Amniotic epithelial cell (primary cell): Measurements from ENCODE around the gene RSRP1.
"Not testable (repeated sequence)": the region's sequence is repeated elsewhere in the genome, so short reads cannot be mapped to it uniquely, and the experiment has no call there.

ENCODE experiments used
- DNase-seq: peaks from one replicate; pipeline ENCODE4 v3.0.0-alpha.2; 2010; ENCODE audit warnings: low read depth

RSRP1 gene

DNA sequence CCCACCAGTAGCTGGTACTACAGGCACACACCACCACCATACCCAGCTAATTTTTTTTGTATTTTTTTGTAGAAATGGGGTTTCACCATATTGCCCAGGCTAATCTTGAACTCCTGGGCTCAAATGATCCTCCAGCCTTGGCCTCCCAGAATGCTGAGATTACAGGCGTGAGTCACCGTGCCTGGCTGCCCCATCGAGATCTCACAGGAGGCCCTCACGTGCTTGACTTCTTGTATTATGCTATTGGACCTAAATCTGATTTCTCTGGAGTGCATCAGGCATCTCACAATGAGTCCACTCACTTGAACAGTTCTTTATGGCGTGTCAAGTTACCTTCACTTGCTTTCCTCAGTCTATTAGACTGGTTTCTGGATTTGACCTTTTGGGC is 9.3 kb upstream of the RSRP1 start:
- peak; percentile 62 for DNase-seq

GRCh38 chr1:25255706-25256577 is 8.7 kb upstream of the RSRP1 start:
- no peak for DNase-seq

DNA sequence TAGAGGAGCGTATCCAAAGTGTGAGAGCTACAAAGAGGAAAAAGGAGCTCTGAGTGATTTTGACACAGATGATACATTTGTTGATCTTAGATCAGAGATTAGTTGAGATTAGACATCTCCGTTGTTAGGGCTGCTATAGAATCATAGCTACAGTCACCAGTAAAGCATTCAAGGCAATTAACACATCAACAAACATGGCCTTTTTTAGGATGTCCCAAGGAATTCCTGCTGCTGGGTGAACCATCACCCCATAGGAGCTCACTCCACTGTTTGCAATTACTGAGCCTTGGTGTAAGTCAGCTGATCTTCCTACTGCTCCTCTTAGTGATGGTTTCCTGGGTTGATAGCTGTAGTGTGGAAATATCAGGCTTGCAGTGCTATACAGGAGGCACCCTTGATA is 6.7 kb upstream of the RSRP1 start:
- DNase-seq = peak; percentile 78

GRCh38 chr1:25247829-25248754 is 838 bp upstream of the RSRP1 start:
- DNase-seq = no peak

GRCh38 chr1:25246600-25247023 is 642 bp downstream of the RSRP1 start:
- no peak for DNase-seq

DNA sequence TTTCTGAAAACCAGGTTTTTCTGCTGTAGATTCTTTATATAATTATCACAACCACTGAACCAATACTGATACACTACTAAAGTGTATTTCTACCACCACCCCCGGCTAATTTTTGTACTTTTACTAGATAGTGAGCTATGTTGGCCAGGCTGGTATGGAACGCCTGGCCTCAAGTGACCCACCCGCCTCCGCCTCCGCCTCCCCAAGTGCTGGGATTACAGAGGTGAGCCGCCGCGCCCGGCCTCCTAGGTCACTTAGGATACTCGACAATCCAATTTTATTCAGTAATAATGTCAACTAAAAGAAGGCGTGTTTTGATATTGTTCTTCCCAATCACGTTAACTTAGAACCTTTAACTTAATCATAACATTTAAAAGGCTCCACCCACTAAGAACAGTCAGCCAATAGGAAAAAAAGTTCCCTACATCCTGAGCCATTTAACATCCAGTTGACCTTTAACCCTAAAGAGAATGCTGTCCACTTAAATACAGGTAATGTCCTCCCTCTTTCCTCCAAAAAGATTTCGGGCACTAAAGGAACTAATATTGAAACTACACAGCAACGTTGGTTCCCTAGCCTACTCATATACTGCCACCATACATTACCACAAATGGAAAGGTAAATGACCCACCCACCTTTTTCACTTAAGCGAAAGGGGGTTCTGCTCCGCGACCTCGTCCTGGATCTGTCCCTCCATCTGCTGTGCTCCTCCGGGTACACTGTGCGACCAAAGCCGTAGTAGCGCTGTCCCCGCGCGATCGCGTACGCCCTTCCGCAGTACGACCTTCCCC is 1.2 kb downstream of the RSRP1 start:
- DNase-seq = peak; percentile 70

DNA sequence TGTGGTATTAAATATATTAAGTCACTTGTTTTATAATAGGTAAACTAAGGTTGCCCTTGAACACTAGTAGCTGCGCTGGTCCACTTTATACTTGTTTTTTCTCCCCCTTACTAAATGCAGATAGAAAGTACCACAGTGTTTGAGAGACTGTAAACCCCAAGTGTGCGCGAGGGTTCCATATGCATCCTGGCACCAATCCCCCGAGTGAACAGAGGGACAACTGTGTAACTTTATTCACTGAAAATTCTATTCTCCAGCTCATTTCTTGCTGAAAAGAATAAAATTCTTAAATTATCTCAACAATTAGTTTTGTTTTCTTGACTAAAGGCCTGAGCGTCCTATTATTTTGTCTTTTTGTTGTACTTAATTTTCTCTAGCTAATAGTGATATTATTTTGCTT is 1.9 kb downstream of the RSRP1 start:
- no peak for DNase-seq

DNA sequence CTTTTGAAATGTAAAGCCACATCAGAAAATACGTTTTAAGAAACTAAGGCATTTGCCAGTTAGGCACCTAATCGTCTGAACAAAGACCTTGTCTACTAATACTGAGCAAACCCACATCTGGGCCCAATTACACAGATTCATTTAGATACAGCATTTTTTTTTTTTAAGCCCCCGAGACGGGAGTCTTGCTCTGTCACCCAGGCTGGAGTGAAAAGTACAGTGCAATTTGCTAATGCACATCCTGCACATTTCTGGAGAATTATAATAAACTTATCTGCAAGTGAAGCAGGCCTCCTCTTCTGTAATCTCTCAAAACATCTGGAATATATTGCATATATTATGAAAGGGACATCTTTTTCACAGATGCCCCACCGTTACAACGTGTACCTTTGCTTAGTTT is 3.3 kb downstream of the RSRP1 start:
- DNase-seq = no peak

DNA sequence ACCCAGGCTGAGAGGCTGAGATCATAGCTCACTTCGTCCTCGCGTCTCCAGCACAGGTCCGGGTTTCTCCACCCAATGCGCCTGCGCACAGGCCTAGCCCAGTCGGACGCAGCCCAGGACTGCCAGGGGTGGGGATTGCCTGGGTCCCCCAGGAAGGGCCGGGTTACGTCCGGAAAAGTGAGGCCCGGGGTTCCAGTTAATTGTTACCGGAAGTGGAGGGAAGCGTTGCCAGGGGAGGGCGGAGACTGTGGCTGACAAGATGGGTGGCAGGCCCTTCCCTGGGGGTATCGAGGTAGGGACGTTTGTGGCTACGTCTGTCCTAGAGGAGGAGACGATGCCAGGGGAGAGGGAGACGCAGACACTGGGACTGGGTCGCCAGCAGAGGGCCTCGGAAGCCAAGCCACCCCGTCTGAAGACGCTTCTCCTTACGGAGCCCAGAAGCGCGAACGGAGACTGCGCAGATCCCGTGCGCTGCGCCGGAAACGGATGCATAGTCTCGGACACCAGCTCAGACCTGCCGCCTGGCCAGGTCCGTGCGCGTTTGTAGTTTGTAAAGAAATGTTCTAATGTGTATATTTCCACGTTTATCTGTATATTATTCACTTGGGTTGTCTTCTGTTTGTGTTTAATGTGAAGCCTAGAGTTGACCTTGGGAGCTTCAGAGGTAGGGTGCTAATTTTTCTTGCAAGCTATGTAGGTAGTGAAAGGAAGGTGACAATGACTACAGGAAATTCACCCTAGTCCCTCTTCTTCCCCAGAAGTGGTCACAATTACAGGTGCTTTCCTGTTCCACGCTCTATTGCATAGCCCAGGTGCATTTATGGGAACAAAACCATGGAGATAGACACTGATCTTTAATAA is 7.3 kb downstream of the RSRP1 start:
- peak; percentile 84 for DNase-seq

GRCh38 chr1:25238046-25238445 is 9.2 kb downstream of the RSRP1 start:
- no peak for DNase-seq

GRCh38 chr1:25236261-25236660 is 11.0 kb downstream of the RSRP1 start:
- DNase-seq = not testable (repeated sequence)

DNA sequence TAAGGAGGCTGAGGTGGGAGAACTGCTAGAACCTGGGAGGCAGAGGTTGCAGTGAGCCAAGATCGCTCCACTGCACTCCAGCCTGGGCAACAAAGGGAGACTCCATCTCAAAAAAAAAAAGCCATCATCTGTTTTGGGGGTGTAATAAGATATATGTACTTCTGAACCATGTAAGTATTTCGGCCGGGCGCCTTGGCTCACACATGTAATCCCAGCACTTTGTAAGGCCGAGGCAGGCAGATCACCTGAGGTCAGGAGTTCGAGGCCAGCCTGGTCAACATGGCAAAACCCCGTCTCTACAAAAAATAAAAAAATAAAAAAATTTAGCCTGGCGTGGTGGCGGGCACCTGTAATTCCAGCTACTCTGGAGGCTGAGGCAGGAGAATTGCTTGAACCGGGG is 11.8 kb downstream of the RSRP1 start:
- DNase-seq = not testable (repeated sequence)

GRCh38 chr1:25232866-25233784 is 14.1 kb downstream of the RSRP1 start:
- DNase-seq = peak; percentile 94

- peak; percentile 92 for DNase-seq
Observed at GRCh38 chr1:25232027-25232865, 15.0 kb downstream of the RSRP1 start, which contains the start of gene SYF2. Gene SYF2 (minus strand): TSS chr1:25232502. CDS start chr1:25232467, 35 bp downstream.

- DNase-seq = peak; percentile 74
Observed at GRCh38 chr1:25223471-25223870, 23.8 kb downstream of the RSRP1 start.

- no peak for DNase-seq
Observed at GRCh38 chr1:25222606-25223005, 24.6 kb downstream of the RSRP1 start.

- DNase-seq = no peak
Observed at GRCh38 chr1:25220666-25221065, 26.6 kb downstream of the RSRP1 start.

GRCh38 chr1:25219661-25220251 is 27.5 kb downstream of the RSRP1 start:
- DNase-seq = no peak
